GM12873 (cell line): ENCODE results near the gene LRP2.

ENCODE experiments used
- CTCF ChIP-seq: IDR thresholded peaks from 2 replicates; pipeline ENCODE4 v1.5.1; 2012; ENCODE audit warnings: low read depth, mild to moderate bottlenecking, moderate library complexity, low read length, control low read depth; ENCODE audit not compliant: insufficient read depth; ENCODE audit errors: missing control alignments

The LRP2 gene

GRCh38 chr2:169329688-169330554, 32.4 kb downstream of the LRP2 start:
- TF ChIP-seq CTCF, result no peak

- no peak for TF ChIP-seq CTCF
Observed at GRCh38 chr2:169328785-169329184, 33.5 kb downstream of the LRP2 start.

GRCh38 chr2:169324581-169325260, 37.6 kb downstream of the LRP2 start:
- no peak for TF ChIP-seq CTCF

GRCh38 chr2:169323841-169324240, 38.5 kb downstream of the LRP2 start:
- TF ChIP-seq CTCF, result no peak

- TF ChIP-seq CTCF, result no peak
Observed at GRCh38 chr2:169320561-169320960, 41.8 kb downstream of the LRP2 start.

GRCh38 chr2:169315357-169315756, 47.0 kb downstream of the LRP2 start:
- TF ChIP-seq CTCF, result no peak

- no peak for TF ChIP-seq CTCF
Observed at GRCh38 chr2:169303579-169304305, 58.6 kb downstream of the LRP2 start.
